Naive thymus-derived CD4-positive, alpha-beta T cell (primary cell): ENCODE results near the gene SYNE2. TPM values are rescaled to one million over a fixed set of nuclear protein-coding genes. Genes with fewer than 3 reads are reported as not detected.

ENCODE experiments used
- ATAC-seq: fragments of 150-1000 bp; cut with Tn5 transposase; 2 replicates; pipeline ENCODE4 v1.10.0; 2021; ENCODE audit warnings: mild to moderate bottlenecking, moderate library complexity
- CTCF ChIA-PET: fragments of 350-600 bp; sonication (Branson Sonifier 250); formaldehyde crosslinking; loops from one replicate; lab custom pipeline; 2021; ENCODE audit warnings: antibody characterized with exemption; lab: Charles Lee
- POLR2A ChIA-PET: fragments of 350-600 bp; sonication (Branson Sonifier 250); formaldehyde crosslinking; loops from one replicate; lab custom pipeline; 2021; ENCODE audit warnings: antibody characterized with exemption, inconsistent platforms; lab: Charles Lee
- DNase-seq, 9 donors: peaks; one replicate each; pipeline versions ENCODE4 v3.0.0 to v3.0.0-alpha.2; 2020 to 2022; ENCODE audit warnings: mixed read lengths in 1 of 9
- H3K27ac ChIP-seq: one replicate; pipeline ENCODE4 v1.7.0; 2013; ENCODE audit warnings: mild to moderate bottlenecking, low read depth, low read length, moderate library complexity
- H3K27me3 ChIP-seq, 2 donors: one replicate each; pipeline ENCODE4 v1.7.0; 2013; ENCODE audit warnings: low read length in 2 of 2, mild to moderate bottlenecking in 2 of 2, moderate library complexity in 2 of 2; ENCODE audit not compliant: control insufficient read depth in 2 of 2, insufficient read depth in 2 of 2
- H3K36me3 ChIP-seq, 3 experiments: 1 replicate in 2 of 3; 2 replicates in 1 of 3; pipeline ENCODE4 v1.7.0; 2013; ENCODE audit warnings: low read length in 3 of 3, mild to moderate bottlenecking in 3 of 3, moderate library complexity in 1 of 3; ENCODE audit not compliant: insufficient read depth in 3 of 3, control insufficient read depth in 2 of 3
- H3K4me1 ChIP-seq, 2 donors: one replicate each; pipeline ENCODE4 v1.7.0; 2013; ENCODE audit warnings: low read length in 2 of 2, mild to moderate bottlenecking in 2 of 2, moderate library complexity in 1 of 2; ENCODE audit not compliant: control insufficient read depth in 2 of 2, insufficient read depth in 2 of 2
- H3K4me3 ChIP-seq: 2 replicates; pipeline ENCODE4 v1.7.0; 2013; ENCODE audit warnings: mild to moderate bottlenecking, low read length
- H3K9me3 ChIP-seq, 3 experiments: 1 replicate in 2 of 3; 2 replicates in 1 of 3; pipeline ENCODE4 v1.7.0; 2013; ENCODE audit warnings: low read length in 3 of 3; ENCODE audit not compliant: control insufficient read depth in 2 of 3
- H3K27ac Mint-ChIP-seq, 9 donors: one replicate each; pipeline ENCODE4 v1.8.0; 2020 to 2022; ENCODE audit warnings: mixed read lengths in 9 of 9, mild to moderate bottlenecking in 8 of 9, moderate library complexity in 5 of 9, inconsistent platforms in 2 of 9
- H3K27me3 Mint-ChIP-seq, 5 donors: one replicate each; pipeline ENCODE4 v1.8.0; 2021 to 2022; ENCODE audit warnings: mixed read lengths in 5 of 5, mild to moderate bottlenecking in 1 of 5
- H3K36me3 Mint-ChIP-seq, 5 donors: one replicate each; pipeline ENCODE4 v1.8.0; 2020 to 2022; ENCODE audit warnings: mixed read lengths in 5 of 5, mild to moderate bottlenecking in 3 of 5, inconsistent platforms in 1 of 5
- H3K4me1 Mint-ChIP-seq, 7 donors: one replicate each; pipeline ENCODE4 v1.8.0; 2020 to 2022; ENCODE audit warnings: mixed read lengths in 7 of 7, mild to moderate bottlenecking in 3 of 7, inconsistent platforms in 1 of 7
- H3K4me3 Mint-ChIP-seq, 10 donors: one replicate each; pipeline ENCODE4 v1.8.0; 2020 to 2022; ENCODE audit warnings: mild to moderate bottlenecking in 10 of 10, mixed read lengths in 10 of 10, moderate library complexity in 6 of 10, inconsistent platforms in 2 of 10
- H3K9me3 Mint-ChIP-seq, 11 donors: one replicate each; pipeline ENCODE4 v1.8.0; 2020 to 2022; ENCODE audit warnings: mixed read lengths in 11 of 11, mild to moderate bottlenecking in 4 of 11, inconsistent platforms in 1 of 11, moderate library complexity in 1 of 11
- intact Hi-C, 2 donors: fragments of 100-400 bp; cut with micrococcal nuclease; formaldehyde crosslinking; loops; one replicate each; pipeline ENCODE4 v1.15.1; 2023
- polyA plus RNA-seq, 2 donors: library from polyadenylated mRNA; unstranded; fragments of 300-500 nt; fragmentation: Illumina TruSeq; gene quantifications; one replicate each; pipeline ENCODE4 v1.2.3, GENCODE V29; 2021
- total RNA-seq, 6 experiments: library from RNA in 5 of 6; stranded (reverse) in 5 of 6; gene quantifications; 1 replicate in 5 of 6; 2 replicates in 1 of 6; pipeline ENCODE4 v1.2.3 and lab custom pipeline; 2021 to 2026

The SYNE2 gene
- total and polyA plus RNA-seq, 7 experiments from 2014 or later = 22.4 to 170 (median 139) TPM

- Mint-ChIP-seq H3K4me1 (peaks cover 14 to 62% (median 29%) of the 10 kb centered on the region in 7 donors), H3K27ac (peak overlapping the region in 3 of 9 donors; percentile 6 to 72 (median 42)), H3K9me3 (no peaks in the 10 kb centered on the region), H3K4me3 (no peak overlapping the region), H3K27me3 (no peaks in the 10 kb centered on the region), H3K36me3 (peaks cover 4 to 35% (median 25%) of the 10 kb centered on the region in 5 donors)
- DNase-seq (no peak), ATAC-seq (no peak)
- intact Hi-C loops = no loop called here
- Histone ChIP-seq H3K4me3 (no peak overlapping the region), H3K4me1 (peaks cover 5 to 10% of the 10 kb centered on the region in 2 donors), H3K36me3 (no peaks in the 10 kb centered on the region), H3K9me3 (no peaks in the 10 kb centered on the region), H3K27me3 (no peaks in the 10 kb centered on the region), H3K27ac (no peak overlapping the region)
- CTCF ChIA-PET = interaction anchor here (0.7 kb wide), 1 partner anchor 23 kb away, joined by 3 read pairs; no protein-coding TSS in a partner anchor
- POLR2A ChIA-PET = no interaction called here
Measured at GRCh38 chr14:63877550-63877939, 24.7 kb downstream of the SYNE2 start.

DNA sequence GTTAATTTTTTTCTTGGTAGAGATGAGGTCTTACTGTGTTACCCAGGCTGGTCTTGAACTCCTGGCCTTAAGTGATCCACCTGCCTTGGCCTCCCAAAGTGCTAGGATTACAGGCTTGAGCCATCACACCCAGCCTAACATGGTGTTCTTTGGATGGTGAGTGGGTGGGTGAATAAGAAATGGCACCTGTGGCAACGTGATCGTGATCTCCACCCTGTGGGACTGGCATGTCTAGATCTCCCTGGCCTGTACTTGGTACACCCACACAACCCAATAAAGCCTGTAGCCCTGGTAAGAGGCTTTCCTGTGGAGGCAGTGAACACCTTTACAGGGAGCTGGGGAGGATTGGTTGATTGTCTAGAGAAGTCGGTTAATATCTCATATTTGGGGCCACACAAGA lies 25.2 kb downstream of the SYNE2 start:
- no peaks in the 10 kb centered on the region for H3K36me3 ChIP-seq
- no peak overlapping the region for H3K4me3 ChIP-seq
- DNase-seq (no peak), ATAC-seq (no peak)
- Mint-ChIP-seq H3K4me3 (no peak overlapping the region), H3K4me1 (peaks cover 9 to 61% (median 23%) of the 10 kb centered on the region in 7 donors), H3K36me3 (peaks cover 0 to 35% (median 22%) of the 10 kb centered on the region in 5 donors), H3K27ac (peak overlapping the region in 4 of 9 donors; percentile 6 to 72 (median 34)), H3K27me3 (no peaks in the 10 kb centered on the region), H3K9me3 (no peaks in the 10 kb centered on the region)
- H3K9me3 ChIP-seq = no peaks in the 10 kb centered on the region
- POLR2A ChIA-PET = interaction anchor here (0.9 kb wide), 1 partner anchor 9 kb away, joined by 3 read pairs; no protein-coding TSS in a partner anchor
- CTCF ChIA-PET = no interaction called here
- H3K27me3 ChIP-seq = no peaks in the 10 kb centered on the region
- intact Hi-C loops = no loop called here
- no peak overlapping the region for H3K27ac ChIP-seq
- H3K4me1 ChIP-seq = peaks cover 5 to 12% of the 10 kb centered on the region in 2 donors

DNA sequence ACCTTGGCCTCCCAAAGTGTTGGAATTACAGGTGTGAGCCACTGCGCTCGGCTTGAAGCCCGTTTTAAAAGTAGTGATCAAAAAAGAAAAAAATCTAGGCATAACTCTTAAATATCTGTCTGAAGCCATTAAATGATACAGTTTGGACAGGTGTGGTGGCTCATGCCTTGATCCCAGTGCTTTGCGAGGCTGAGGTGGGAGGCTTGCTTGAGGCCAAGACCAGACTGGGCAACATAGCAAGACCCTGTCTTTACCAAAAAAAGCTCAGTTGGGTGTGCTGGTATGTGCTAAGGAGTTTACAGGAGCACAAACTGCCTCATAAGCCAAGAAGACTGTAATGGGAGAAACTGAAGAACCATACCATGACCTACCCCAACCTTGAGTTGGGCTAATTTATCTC lies 26.0 kb downstream of the SYNE2 start:
- Mint-ChIP-seq H3K36me3 (peaks cover 0 to 35% (median 20%) of the 10 kb centered on the region in 5 donors), H3K4me1 (peaks cover 7 to 54% (median 22%) of the 10 kb centered on the region in 7 donors), H3K4me3 (no peak overlapping the region), H3K27ac (no peak overlapping the region), H3K9me3 (no peaks in the 10 kb centered on the region), H3K27me3 (no peaks in the 10 kb centered on the region)
- ChIA-PET POLR2A (interaction anchor here (0.9 kb wide), 1 partner anchor 10 kb away, joined by 3 read pairs; no protein-coding TSS in a partner anchor), CTCF (no interaction called here)
- Histone ChIP-seq H3K4me3 (no peak overlapping the region), H3K27ac (no peak overlapping the region), H3K36me3 (no peaks in the 10 kb centered on the region), H3K4me1 (peaks cover 5 to 12% of the 10 kb centered on the region in 2 donors), H3K9me3 (no peaks in the 10 kb centered on the region), H3K27me3 (no peaks in the 10 kb centered on the region)
- ATAC-seq (no peak), DNase-seq (no peak)
- intact Hi-C loops = no loop called here

DNA sequence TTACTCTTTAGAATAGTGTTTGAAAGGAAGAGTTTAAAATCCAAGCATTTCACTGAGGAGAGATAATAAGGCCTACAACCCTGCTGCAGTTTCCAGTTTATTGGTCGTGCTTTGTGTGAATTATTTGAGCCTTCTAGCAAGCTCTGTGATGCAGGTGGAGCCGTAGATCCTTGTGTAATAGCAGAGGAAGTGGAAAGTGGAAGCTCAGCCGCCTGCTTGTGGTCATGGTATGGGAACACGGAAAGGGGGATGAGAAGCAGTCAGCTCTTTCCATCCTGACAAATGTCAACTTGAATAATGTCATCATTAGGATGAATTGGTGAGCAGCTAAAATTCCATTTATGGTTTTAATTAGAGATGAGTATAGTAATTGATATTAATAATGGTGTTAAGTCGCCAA lies 29.1 kb downstream of the SYNE2 start:
- Mint-ChIP-seq H3K36me3 (peaks cover 0 to 23% (median 16%) of the 10 kb centered on the region in 5 donors), H3K4me3 (no peak overlapping the region), H3K4me1 (peaks cover 6 to 45% (median 23%) of the 10 kb centered on the region in 7 donors), H3K9me3 (no peaks in the 10 kb centered on the region), H3K27me3 (no peaks in the 10 kb centered on the region), H3K27ac (no peak overlapping the region)
- intact Hi-C loops = no loop called here
- Histone ChIP-seq H3K27me3 (no peaks in the 10 kb centered on the region), H3K36me3 (no peaks in the 10 kb centered on the region), H3K4me3 (no peak overlapping the region), H3K27ac (no peak overlapping the region), H3K9me3 (no peaks in the 10 kb centered on the region), H3K4me1 (peaks cover 0 to 6% of the 10 kb centered on the region in 2 donors)
- ATAC-seq = no peak
- ChIA-PET POLR2A (interaction anchor here (0.8 kb wide), 1 partner anchor 13 kb away, joined by 3 read pairs; no protein-coding TSS in a partner anchor), CTCF (no interaction called here)
- no peak for DNase-seq

- DNase-seq (no peak), ATAC-seq (no peak)
- Histone ChIP-seq H3K9me3 (no peaks in the 10 kb centered on the region), H3K27ac (no peak overlapping the region), H3K4me3 (no peak overlapping the region), H3K4me1 (peaks cover 0 to 3% of the 10 kb centered on the region in 2 donors), H3K27me3 (no peaks in the 10 kb centered on the region), H3K36me3 (no peaks in the 10 kb centered on the region)
- no peaks in the 10 kb centered on the region for H3K9me3 Mint-ChIP-seq
- intact Hi-C loops = loop anchor here in 1 of 2 donors (5.0 kb wide), 1 partner anchor 36 kb away; the partner anchor contains the start of gene SYNE2
- H3K27me3 Mint-ChIP-seq = no peaks in the 10 kb centered on the region
- no peak overlapping the region for H3K4me3 Mint-ChIP-seq
- CTCF ChIA-PET = interaction anchor here (0.9 kb wide), 1 partner anchor 24 kb away, joined by 5 read pairs; no protein-coding TSS in a partner anchor
- no peak overlapping the region for H3K27ac Mint-ChIP-seq
- peaks cover 0 to 15% (median 7%) of the 10 kb centered on the region in 5 donors for H3K36me3 Mint-ChIP-seq
- POLR2A ChIA-PET = interaction anchor here (0.5 to 1.2 kb wide), 4 partner anchors 11 to 34 kb away, joined by 3 to 4 read pairs (median 3); no protein-coding TSS in a partner anchor
- peaks cover 10 to 32% (median 19%) of the 10 kb centered on the region in 7 donors for H3K4me1 Mint-ChIP-seq
Measured at GRCh38 chr14:63887899-63888298, 35.1 kb downstream of the SYNE2 start.

DNA sequence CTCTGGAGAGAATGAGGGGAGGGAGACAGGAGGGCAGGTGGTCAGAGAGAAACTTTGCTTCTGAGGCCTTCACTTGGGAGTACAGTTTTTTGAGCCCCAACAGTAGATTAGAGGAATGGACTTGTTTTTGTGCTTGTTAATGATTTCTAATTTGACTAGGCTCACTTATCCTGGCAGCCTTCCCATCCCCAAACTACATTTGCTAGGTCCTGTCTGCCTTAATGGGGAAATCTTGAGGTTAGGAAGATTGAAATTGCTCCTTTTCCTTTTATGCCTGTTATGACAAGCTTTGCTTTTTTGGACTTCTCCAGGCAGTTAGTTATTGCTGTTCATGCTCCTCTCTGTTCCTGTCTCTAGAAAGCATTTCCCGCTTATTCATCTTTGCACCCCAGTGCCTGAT lies 37.7 kb downstream of the SYNE2 start:
- H3K4me1 Mint-ChIP-seq = peaks cover 5 to 29% (median 12%) of the 10 kb centered on the region in 7 donors
- POLR2A ChIA-PET = interaction anchor here (0.8 kb wide), 1 partner anchor 10 kb away, joined by 3 read pairs; no protein-coding TSS in a partner anchor
- H3K4me1 ChIP-seq = peaks cover 0 to 3% of the 10 kb centered on the region in 2 donors
- H3K36me3 Mint-ChIP-seq = peaks cover 0 to 8% (median 7%) of the 10 kb centered on the region in 5 donors
- DNase-seq (no peak), ATAC-seq (no peak)
- CTCF ChIA-PET = no interaction called here
- H3K9me3 Mint-ChIP-seq = no peaks in the 10 kb centered on the region
- no peaks in the 10 kb centered on the region for H3K9me3 ChIP-seq
- no peak overlapping the region for H3K4me3 ChIP-seq
- intact Hi-C loops = no loop called here
- H3K27ac ChIP-seq = no peak overlapping the region
- H3K27me3 ChIP-seq = no peaks in the 10 kb centered on the region
- no peak overlapping the region for H3K4me3 Mint-ChIP-seq
- H3K27me3 Mint-ChIP-seq = no peaks in the 10 kb centered on the region
- H3K27ac Mint-ChIP-seq = peak overlapping the region in 1 of 9 donors; percentile 3
- no peaks in the 10 kb centered on the region for H3K36me3 ChIP-seq
